HCT116 (cell line): ENCODE measurements around the gene PIP4K2A. TPM values are rescaled to one million over a fixed set of nuclear protein-coding genes. Genes with fewer than 3 reads are reported as not detected.
A peak's percentile ranks its signal among the peaks of the same experiment; 100 is the strongest.

ENCODE experiments used
- ATAC-seq: fragments of 200-7000 bp; cut with Tn5 transposase; 2 replicates; pipeline ENCODE4 v1.9.1; 2020; ENCODE audit warnings: mild to moderate bottlenecking, moderate library complexity
- BruUV-seq: library from RNA; stranded (reverse); fragments of 400-500 nt; replicated peaks from 2 replicates; lab custom pipeline; 2021; lab: Mats Ljungman, UMichigan
- CTCF ChIA-PET: fragments of 300-600 bp; sonication (Branson Sonifier 250); formaldehyde crosslinking; loops from one replicate; lab custom pipeline; 2021; ENCODE audit warnings: antibody characterized with exemption; lab: Charles Lee
- POLR2A ChIA-PET: fragments of 300-600, 350-600 bp; sonication (Branson Sonifier 250); formaldehyde crosslinking; loops from one replicate; lab custom pipeline; 2021; ENCODE audit warnings: antibody characterized with exemption; lab: Charles Lee
- RAD21 ChIA-PET, 2 experiments: fragments of 300-600 bp; sonication (Branson Sonifier 250); formaldehyde crosslinking; loops; one replicate each; lab custom pipeline; 2023; ENCODE audit warnings: low total read pairs in 2 of 2; ENCODE audit not compliant: uncharacterized antibody in 2 of 2, unreplicated experiment in 2 of 2, low non-redundant PET in 1 of 2; lab: Charles Lee
- DNase-seq: peaks from one replicate; pipeline ENCODE4 v3.0.0-alpha.2; 2010; ENCODE audit warnings: low read depth, low spot score
- H2AFZ ChIP-seq: fragments of 200-600 bp; shearing (Covaris generic), sonication (generic); 2 replicates; pipeline ENCODE4 v1.6.1; 2017; ENCODE audit warnings: low read depth, mixed run types, mixed read lengths, antibody characterized with exemption, low read length; ENCODE audit not compliant: poor library complexity, severe bottlenecking
- H3K27ac ChIP-seq: 2 replicates; pipeline ENCODE4 v1.5.1; 2012; ENCODE audit warnings: low read depth, low read length
- H3K27me3 ChIP-seq: fragments of 200-600 bp; sonication (generic); 2 replicates; pipeline ENCODE4 v1.6.1; 2016; ENCODE audit warnings: mixed run types, low read length, mixed read lengths; ENCODE audit not compliant: insufficient read depth
- H3K36me3 ChIP-seq, 2 experiments: fragments of 200-500 bp in 1 of 2; fragments of 200-600 bp in 1 of 2; sonication (Bioruptor generic) in 1 of 2; sonication (generic) in 1 of 2; 2 replicates each; pipeline versions ENCODE4 v1.5.1 to v1.6.1; 2014 to 2016; ENCODE audit warnings: low read length in 2 of 2, inconsistent platforms in 1 of 2, mixed read lengths in 1 of 2, mixed run types in 1 of 2; ENCODE audit not compliant: insufficient read depth in 2 of 2, control insufficient read depth in 1 of 2
- H3K4me1 ChIP-seq, 2 experiments: fragments of 200-600 bp in 1 of 2; sonication (generic) in 1 of 2; 2 replicates each; pipeline versions ENCODE4 v1.5.1 to v1.6.1; 2012 to 2017; ENCODE audit warnings: low read length in 2 of 2, inconsistent platforms in 1 of 2, mild to moderate bottlenecking in 1 of 2, mixed read lengths in 1 of 2, mixed run types in 1 of 2, moderate library complexity in 1 of 2; ENCODE audit not compliant: insufficient read depth in 2 of 2, control insufficient read depth in 1 of 2
- H3K4me2 ChIP-seq: fragments of 200-600 bp; sonication (generic); 2 replicates; pipeline ENCODE4 v1.6.1; 2017; ENCODE audit warnings: mixed run types, low read length, mixed read lengths
- H3K4me3 ChIP-seq, 2 experiments: fragments of 200-600 bp in 1 of 2; sonication (generic) in 1 of 2; replicated peaks in 1 of 2; 2 replicates each; pipeline ENCODE4 v1.5.1; 2011 to 2016; ENCODE audit warnings: low read length in 2 of 2, control low read depth in 1 of 2, low read depth in 1 of 2, mild to moderate bottlenecking in 1 of 2, mixed read lengths in 1 of 2, mixed run types in 1 of 2
- H3K79me2 ChIP-seq: fragments of 200-600 bp; sonication (generic); 2 replicates; pipeline ENCODE4 v1.6.1; 2017; ENCODE audit warnings: mild to moderate bottlenecking, mixed run types, low read length, moderate library complexity, mixed read lengths; ENCODE audit not compliant: insufficient read depth
- H3K9ac ChIP-seq: fragments of 200-600 bp; sonication (generic); 2 replicates; pipeline ENCODE4 v1.6.1; 2016; ENCODE audit warnings: low read length, mixed read lengths
- H3K9me2 ChIP-seq: fragments of 200-600 bp; sonication (generic), shearing (Covaris generic); 2 replicates; pipeline ENCODE4 v1.6.1; 2017; ENCODE audit warnings: mixed run types, mild to moderate bottlenecking, moderate library complexity; ENCODE audit not compliant: insufficient read depth
- H3K9me3 ChIP-seq, 2 experiments: fragments of 200-500 bp in 1 of 2; fragments of 200-600 bp in 1 of 2; sonication (Bioruptor generic) in 1 of 2; sonication (generic) in 1 of 2; 2 replicates each; pipeline ENCODE4 v1.6.1; 2014 to 2017; ENCODE audit warnings: low read length in 2 of 2, mixed read lengths in 2 of 2, inconsistent platforms in 1 of 2, low read depth in 1 of 2, mild to moderate bottlenecking in 1 of 2, mixed run types in 1 of 2, moderate library complexity in 1 of 2; ENCODE audit not compliant: control insufficient read depth in 1 of 2, insufficient read depth in 1 of 2
- H4K20me1 ChIP-seq: fragments of 200-600 bp; sonication (generic), shearing (Covaris generic); 2 replicates; pipeline ENCODE4 v1.6.1; 2017; ENCODE audit warnings: mixed run types, mild to moderate bottlenecking, moderate library complexity; ENCODE audit not compliant: insufficient read depth
- CBX3 ChIP-seq: IDR thresholded peaks from 2 replicates; pipeline ENCODE4 v1.6.1; 2012; ENCODE audit warnings: low read depth
- EGR1 ChIP-seq: IDR thresholded peaks from 2 replicates; pipeline ENCODE4 v1.6.1; 2012; ENCODE audit warnings: low read depth
- POLR2A ChIP-seq: IDR thresholded peaks from 2 replicates; pipeline ENCODE4 v1.7.0; 2011; ENCODE audit warnings: borderline replicate concordance; ENCODE audit not compliant: insufficient read depth, insufficient read length; ENCODE audit errors: extremely low read depth
- POLR2AphosphoS5 ChIP-seq: IDR thresholded peaks from 2 replicates; pipeline ENCODE4 v1.6.1; 2011; ENCODE audit warnings: mild to moderate bottlenecking, low read depth, low read length, moderate library complexity
- SIN3A ChIP-seq: IDR thresholded peaks from 2 replicates; pipeline ENCODE4 v1.6.1; 2012; ENCODE audit warnings: low read depth
- YY1 ChIP-seq: IDR thresholded peaks from 2 replicates; pipeline ENCODE4 v1.6.1; 2011; ENCODE audit warnings: low read length, low read depth, moderate library complexity, mild to moderate bottlenecking; ENCODE audit not compliant: insufficient replicate concordance; ENCODE audit errors: extremely low read depth
- ZFX ChIP-seq: fragments of 450-650 bp; IDR thresholded peaks from 2 replicates; pipeline ENCODE4 v1.6.1; 2017
- intact Hi-C: fragments of 100-400 bp; cut with micrococcal nuclease; formaldehyde crosslinking; loops from 2 replicates; pipeline ENCODE4 v1.10.0; 2022
- total RNA-seq: library from RNA; stranded (reverse); gene quantifications from one replicate; pipeline ENCODE4 v1.2.1, GENCODE V29; 2021; ENCODE audit not compliant: unreplicated experiment
- TF ChIP-seq, protein P1 (sequence below): IDR thresholded peaks from 2 replicates; pipeline ENCODE4 v1.6.1; 2012
- TF ChIP-seq, protein P2 (sequence below), 3 experiments: fragments of 200-600 bp in 1 of 3; sonication (generic) in 1 of 3; IDR thresholded peaks in 2 of 3; conservative IDR thresholded peaks in 1 of 3; 2 replicates each; pipeline ENCODE4 v1.5.1; 2012 to 2017; ENCODE audit warnings: low read depth in 2 of 3, low read length in 2 of 3, antibody characterized with exemption in 1 of 3, borderline replicate concordance in 1 of 3, control low read depth in 1 of 3, mild to moderate bottlenecking in 1 of 3, mixed read lengths in 1 of 3, mixed run types in 1 of 3, moderate library complexity in 1 of 3; ENCODE audit not compliant: insufficient read depth in 1 of 3

PIP4K2A gene
- total RNA-seq, 1 experiment from 2014 or later: 41.9 TPM

DNA sequence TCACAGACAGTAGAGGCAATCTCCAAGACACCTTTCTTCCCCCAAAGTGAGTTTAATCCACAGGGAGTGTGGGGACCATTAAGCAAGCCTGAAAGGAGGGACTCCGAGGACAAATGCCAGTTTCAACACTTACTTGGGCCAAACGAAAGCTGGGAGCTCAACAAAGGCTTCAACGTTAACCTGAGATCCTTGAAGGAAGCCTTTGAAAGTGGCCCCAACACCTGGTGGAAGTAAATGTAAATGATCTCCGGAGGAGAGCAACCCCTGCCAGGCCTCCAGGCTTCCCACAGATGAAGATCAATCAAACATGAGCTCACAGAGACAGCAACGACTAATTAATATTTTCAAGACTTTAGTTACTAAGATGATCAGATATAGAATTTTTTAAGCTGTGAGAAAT, 103.8 kb downstream of the PIP4K2A start:
- H3K9me3 ChIP-seq: no peaks in the 10 kb centered on the region
- H3K4me3 ChIP-seq: no peak overlapping the region
- DNase-seq: no peak
- TF ChIP-seq SIN3A (no peak), POLR2A (no peak), POLR2AphosphoS5 (no peak)
- TF ChIP-seq, protein P1, sequence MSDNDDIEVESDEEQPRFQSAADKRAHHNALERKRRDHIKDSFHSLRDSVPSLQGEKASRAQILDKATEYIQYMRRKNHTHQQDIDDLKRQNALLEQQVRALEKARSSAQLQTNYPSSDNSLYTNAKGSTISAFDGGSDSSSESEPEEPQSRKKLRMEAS: no peak
- no peak overlapping the region for H2AFZ ChIP-seq
- H3K27me3 ChIP-seq: no peaks in the 10 kb centered on the region
- no peak overlapping the region for H3K9ac ChIP-seq
- intact Hi-C loops: no loop called here
- no peak for ATAC-seq
- RAD21 ChIA-PET: no interaction called here
- no TSS peak for BruUV-seq
- peaks cover 2 to 15% of the 10 kb centered on the region in 2 experiments; a peak in 2 of 4 replicates for H3K36me3 ChIP-seq
- no peaks in the 10 kb centered on the region for H4K20me1 ChIP-seq
- H3K4me1 ChIP-seq: peaks cover 10 to 20% of the 10 kb centered on the region in 2 experiments
- no peaks in the 10 kb centered on the region for H3K9me2 ChIP-seq
- POLR2A ChIA-PET: no interaction called here
- no peak overlapping the region for H3K27ac ChIP-seq
- CTCF ChIA-PET: interaction anchor here (1.5 kb wide), 1 partner anchor 10 kb away, joined by 3 read pairs; no protein-coding TSS in a partner anchor
- H3K79me2 ChIP-seq: peaks cover 89% of the 10 kb centered on the region
- no peak overlapping the region for H3K4me2 ChIP-seq

DNA sequence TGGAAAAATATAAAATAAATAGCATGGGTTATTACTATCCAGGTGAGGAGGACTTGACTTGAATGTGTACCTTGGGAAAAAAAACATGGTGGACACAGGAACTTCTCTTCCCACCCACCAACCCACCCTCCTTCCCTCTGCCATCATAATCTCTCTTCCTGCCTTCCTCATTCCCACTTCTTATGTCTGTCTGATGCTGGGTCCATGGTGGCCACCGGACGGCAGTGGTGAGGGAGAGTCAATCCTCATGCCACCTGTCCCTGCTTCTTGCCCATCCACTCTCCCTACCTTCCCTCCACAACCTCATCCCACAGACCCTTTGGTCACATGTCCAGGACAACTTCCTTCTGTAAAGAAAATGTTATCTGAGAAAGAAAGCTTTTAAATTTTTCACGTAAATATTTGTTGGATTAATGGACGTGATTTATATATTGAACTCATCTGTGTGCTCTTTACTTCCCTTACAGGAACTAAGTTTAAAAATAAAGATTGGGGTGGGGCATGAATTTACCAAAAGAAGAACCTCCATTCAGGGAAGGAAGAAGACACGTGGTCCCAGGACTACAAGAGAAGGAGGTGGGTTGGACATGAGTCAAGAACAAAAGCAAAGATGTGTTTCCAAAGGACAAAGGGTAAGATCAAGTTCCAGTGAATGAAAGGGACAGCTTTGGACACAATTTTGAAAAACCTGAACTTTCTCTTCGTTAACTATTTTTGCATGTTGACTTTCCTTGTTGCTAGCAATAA, 104.5 kb downstream of the PIP4K2A start:
- POLR2A ChIA-PET: no interaction called here
- no peak overlapping the region for H3K4me3 ChIP-seq
- peak; percentile 66 for ATAC-seq

More for the DNA sequence above, 104.5 kb downstream of the PIP4K2A start:
- Histone ChIP-seq H3K27ac (no peak overlapping the region), H3K9me2 (no peaks in the 10 kb centered on the region), H3K36me3 (peaks cover 2 to 15% of the 10 kb centered on the region in 2 experiments; a peak in 2 of 4 replicates), H3K79me2 (peaks cover 88% of the 10 kb centered on the region), H3K9me3 (no peaks in the 10 kb centered on the region), H3K4me1 (peaks cover 3 to 12% of the 10 kb centered on the region in 2 experiments), H3K4me2 (no peak overlapping the region), H3K27me3 (no peaks in the 10 kb centered on the region), H2AFZ (no peak overlapping the region), H3K9ac (no peak overlapping the region), H4K20me1 (no peaks in the 10 kb centered on the region)
- DNase-seq: no peak
- RAD21 ChIA-PET: no interaction called here
- intact Hi-C loops: no loop called here
- BruUV-seq: no TSS peak
- TF ChIP-seq, protein P2, sequence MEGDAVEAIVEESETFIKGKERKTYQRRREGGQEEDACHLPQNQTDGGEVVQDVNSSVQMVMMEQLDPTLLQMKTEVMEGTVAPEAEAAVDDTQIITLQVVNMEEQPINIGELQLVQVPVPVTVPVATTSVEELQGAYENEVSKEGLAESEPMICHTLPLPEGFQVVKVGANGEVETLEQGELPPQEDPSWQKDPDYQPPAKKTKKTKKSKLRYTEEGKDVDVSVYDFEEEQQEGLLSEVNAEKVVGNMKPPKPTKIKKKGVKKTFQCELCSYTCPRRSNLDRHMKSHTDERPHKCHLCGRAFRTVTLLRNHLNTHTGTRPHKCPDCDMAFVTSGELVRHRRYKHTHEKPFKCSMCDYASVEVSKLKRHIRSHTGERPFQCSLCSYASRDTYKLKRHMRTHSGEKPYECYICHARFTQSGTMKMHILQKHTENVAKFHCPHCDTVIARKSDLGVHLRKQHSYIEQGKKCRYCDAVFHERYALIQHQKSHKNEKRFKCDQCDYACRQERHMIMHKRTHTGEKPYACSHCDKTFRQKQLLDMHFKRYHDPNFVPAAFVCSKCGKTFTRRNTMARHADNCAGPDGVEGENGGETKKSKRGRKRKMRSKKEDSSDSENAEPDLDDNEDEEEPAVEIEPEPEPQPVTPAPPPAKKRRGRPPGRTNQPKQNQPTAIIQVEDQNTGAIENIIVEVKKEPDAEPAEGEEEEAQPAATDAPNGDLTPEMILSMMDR (IDR thresholded peaks at IDR 0.05 in 2 of 3, conservative IDR thresholded peaks at IDR 0.05 in 1 of 3; ENCODE audit: borderline replicate concordance in 1 of 3, insufficient read depth in 1 of 3, low read depth in 2 of 3, low read length in 2 of 3): 0 out of 6 replicates have a peak, but pooled peaks of 2 of the 3 experiments have one; percentile 6 to 13
- no peak for TF ChIP-seq CBX3
- no peak for TF ChIP-seq ZFX
- no peak for TF ChIP-seq SIN3A
- TF ChIP-seq EGR1: no peak
- no peak for TF ChIP-seq YY1
- CTCF ChIA-PET: interaction anchor here (1.5 kb wide), 1 partner anchor 10 kb away, joined by 3 read pairs; no protein-coding TSS in a partner anchor
